Large intestine (tissue), 3 donors: ENCODE data around the gene ECPAS. TPM values are rescaled to one million over a fixed set of nuclear protein-coding genes. Genes with fewer than 3 reads are reported as not detected.
"Not testable (repeated sequence)": the region's sequence is repeated elsewhere in the genome, so short reads cannot be mapped to it uniquely, and the experiment has no call there.

Experiments used
- DNase-seq, 2 donors: peaks; one replicate each; pipeline versions ENCODE4 v3.0.0 to v3.0.0-alpha.2; 2013
- H3K27ac ChIP-seq: one replicate; pipeline ENCODE4 v1.5.1; 2013; ENCODE audit warnings: low read length
- H3K27me3 ChIP-seq: 2 replicates; pipeline ENCODE4 v1.6.1; 2013; ENCODE audit warnings: low read length; ENCODE audit not compliant: control insufficient read depth, insufficient read depth
- H3K36me3 ChIP-seq: 2 replicates; pipeline ENCODE4 v1.6.1; 2013; ENCODE audit warnings: low read length; ENCODE audit not compliant: control insufficient read depth, insufficient read depth
- H3K4me1 ChIP-seq: one replicate; pipeline ENCODE4 v1.6.1; 2013; ENCODE audit warnings: low read length; ENCODE audit not compliant: control insufficient read depth, insufficient read depth
- H3K4me3 ChIP-seq: one replicate; pipeline ENCODE4 v1.5.1; 2013; ENCODE audit warnings: low read length
- H3K9me3 ChIP-seq: one replicate; pipeline ENCODE4 v1.6.1; 2013; ENCODE audit warnings: mild to moderate bottlenecking, low read depth, low read length, moderate library complexity; ENCODE audit not compliant: control insufficient read depth
- WGBS: methylation state at CpG from one replicate; pipeline ENCODE4 v1.1.5; 2013; ENCODE audit warnings: low lambda C conversion rate; ENCODE audit not compliant: insufficient coverage; 5-methylcytosine and 5-hydroxymethylcytosine counted together
- polyA plus RNA-seq: library from polyadenylated mRNA; unstranded; fragments of 120-200 nt; gene quantifications from one replicate; pipeline ENCODE4 v1.2.1, GENCODE V29; 2013

ECPAS gene
- polyA plus RNA-seq, 1 donor = 70.6 TPM

DNA sequence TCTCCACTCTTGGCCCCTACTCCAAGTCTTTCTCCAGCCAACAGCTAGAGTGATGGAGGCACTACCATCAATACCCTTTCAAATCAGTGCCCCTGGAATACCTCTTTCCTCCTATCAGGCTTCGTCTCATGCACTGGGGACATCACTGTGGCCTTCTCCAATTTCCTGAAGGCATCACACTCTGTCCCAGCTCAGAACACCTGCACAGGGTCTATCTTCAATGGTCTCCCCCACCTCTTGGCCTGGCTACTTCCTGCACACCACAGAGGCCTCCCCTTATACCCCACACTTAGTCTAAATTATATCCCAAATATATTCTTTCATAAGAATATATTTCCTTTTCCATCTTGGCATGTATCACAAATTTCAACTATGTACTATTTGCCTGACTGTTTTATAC lies 34.5 kb downstream of the ECPAS start:
- WGBS = no CpG with 5 or more reads among the region's 1 CpG
- Histone ChIP-seq H3K27me3 (no peaks in the 10 kb centered on the region), H3K9me3 (no peaks in the 10 kb centered on the region), H3K4me3 (no peak overlapping the region), H3K36me3 (peaks cover 10% of the 10 kb centered on the region), H3K27ac (no peak overlapping the region), H3K4me1 (no peaks in the 10 kb centered on the region)
- DNase-seq = no peak

DNA sequence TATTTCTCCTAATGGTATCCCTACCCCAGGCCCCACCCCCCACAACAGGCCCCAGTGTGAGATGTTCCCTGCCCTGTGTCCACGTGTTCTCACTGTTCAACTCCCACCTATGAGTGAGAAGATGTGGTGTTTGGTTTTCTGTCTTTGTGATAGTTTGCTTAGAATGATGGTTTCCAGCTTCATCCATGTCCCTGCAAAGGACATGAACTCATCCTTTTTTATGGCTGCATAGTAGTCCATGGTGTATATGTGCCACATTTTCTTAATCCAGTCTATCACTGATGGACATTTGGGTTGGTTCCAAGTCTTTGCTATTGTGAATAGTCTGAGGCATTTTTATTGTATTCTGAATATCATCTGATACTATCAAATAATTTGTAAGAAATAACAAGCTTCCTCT lies 38.4 kb downstream of the ECPAS start:
- not testable (repeated sequence) for H3K4me3 ChIP-seq, H3K9me3 ChIP-seq, H3K27me3 ChIP-seq, DNase-seq, H3K4me1 ChIP-seq, H3K27ac ChIP-seq
- peaks cover 22% of the 10 kb centered on the region for H3K36me3 ChIP-seq
- WGBS = no CpG with 5 or more reads among the region's 1 CpG

DNA sequence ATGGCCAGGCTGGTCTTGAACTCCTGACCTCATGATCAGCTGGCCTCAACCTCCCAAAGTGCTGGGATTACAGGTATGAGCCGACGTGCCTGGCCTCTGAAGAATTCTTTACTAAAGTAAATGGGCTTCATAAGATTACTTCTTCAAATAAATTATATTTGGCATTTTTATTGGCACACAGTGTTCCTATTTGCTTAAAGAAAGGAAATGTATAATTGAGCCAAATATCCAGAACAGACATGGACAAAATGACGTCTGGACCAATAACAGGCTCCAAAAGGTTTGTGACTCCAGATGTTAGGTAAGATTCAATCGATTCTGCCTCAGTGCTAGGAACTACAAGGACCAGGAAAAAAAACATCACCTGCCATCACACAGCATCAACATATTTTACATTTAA lies 40.7 kb downstream of the ECPAS start:
- H3K27me3 ChIP-seq = no peaks in the 10 kb centered on the region
- DNase-seq = no peak
- H3K9me3 ChIP-seq = no peaks in the 10 kb centered on the region
- no peak overlapping the region for H3K4me3 ChIP-seq
- H3K36me3 ChIP-seq = peaks cover 30% of the 10 kb centered on the region
- WGBS = 95% methylated on average over 4 of the region's 4 CpGs
- no peaks in the 10 kb centered on the region for H3K4me1 ChIP-seq
- no peak overlapping the region for H3K27ac ChIP-seq

DNA sequence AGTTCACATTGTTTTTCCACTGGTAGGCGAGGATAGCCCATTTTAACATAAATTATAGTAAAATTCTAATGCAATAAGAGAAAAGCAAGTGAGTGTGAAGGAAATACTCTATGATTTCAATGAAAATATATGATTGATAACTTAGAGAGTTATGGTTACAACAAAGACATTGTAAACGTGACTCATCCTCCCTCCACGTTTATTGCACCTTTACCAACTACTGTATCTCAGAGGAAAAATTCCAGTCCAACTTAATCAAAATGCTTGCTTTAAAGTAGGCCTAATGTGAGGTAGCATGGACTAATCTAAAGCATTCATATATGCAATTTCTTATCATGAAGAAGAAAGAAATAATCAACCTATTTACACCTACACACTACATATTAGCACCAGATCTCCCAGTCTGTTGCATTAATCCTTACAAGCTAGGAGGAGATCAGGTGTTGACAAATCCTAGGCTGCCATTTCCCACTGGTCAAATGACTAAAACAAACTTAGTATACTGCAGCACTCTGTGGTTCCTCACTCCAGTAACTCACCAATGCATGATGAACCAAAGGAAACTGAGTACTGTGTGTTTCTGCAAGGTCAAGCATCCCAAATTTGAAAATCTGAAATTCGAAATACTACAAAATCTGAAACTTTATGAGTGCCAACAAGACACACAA lies 41.7 kb downstream of the ECPAS start:
- H3K36me3 ChIP-seq = peaks cover 32% of the 10 kb centered on the region
- no peak for DNase-seq
- H3K9me3 ChIP-seq = no peaks in the 10 kb centered on the region
- no peaks in the 10 kb centered on the region for H3K27me3 ChIP-seq
- WGBS = 67% methylated on average over 3 of the region's 4 CpGs
- no peaks in the 10 kb centered on the region for H3K4me1 ChIP-seq
- H3K4me3 ChIP-seq = no peak overlapping the region
- H3K27ac ChIP-seq = no peak overlapping the region

DNA sequence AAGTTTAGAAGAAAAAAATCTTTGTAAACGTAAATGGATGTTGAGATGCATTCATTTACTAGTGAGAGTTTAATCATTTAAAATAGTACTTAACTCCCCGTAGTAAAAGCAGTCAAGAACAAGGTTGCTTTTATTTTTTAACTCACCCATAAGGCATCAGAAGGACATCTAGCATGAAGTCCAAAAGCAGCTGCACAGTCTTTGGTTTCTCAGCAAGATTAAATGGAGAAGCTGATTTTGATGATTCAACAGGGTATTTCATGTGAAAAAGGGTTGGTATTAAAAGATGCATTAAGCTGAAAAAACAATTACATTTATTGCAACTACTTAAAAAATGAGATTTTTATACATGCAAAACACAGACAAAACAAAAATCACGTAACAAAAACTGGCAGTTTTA lies 44.0 kb downstream of the ECPAS start:
- no peak overlapping the region for H3K4me3 ChIP-seq
- WGBS = 95% methylated on average over 3 of the region's 3 CpGs
- H3K27ac ChIP-seq = no peak overlapping the region
- H3K9me3 ChIP-seq = no peaks in the 10 kb centered on the region
- H3K36me3 ChIP-seq = peaks cover 47% of the 10 kb centered on the region
- no peaks in the 10 kb centered on the region for H3K4me1 ChIP-seq
- DNase-seq = no peak
- H3K27me3 ChIP-seq = no peaks in the 10 kb centered on the region

DNA sequence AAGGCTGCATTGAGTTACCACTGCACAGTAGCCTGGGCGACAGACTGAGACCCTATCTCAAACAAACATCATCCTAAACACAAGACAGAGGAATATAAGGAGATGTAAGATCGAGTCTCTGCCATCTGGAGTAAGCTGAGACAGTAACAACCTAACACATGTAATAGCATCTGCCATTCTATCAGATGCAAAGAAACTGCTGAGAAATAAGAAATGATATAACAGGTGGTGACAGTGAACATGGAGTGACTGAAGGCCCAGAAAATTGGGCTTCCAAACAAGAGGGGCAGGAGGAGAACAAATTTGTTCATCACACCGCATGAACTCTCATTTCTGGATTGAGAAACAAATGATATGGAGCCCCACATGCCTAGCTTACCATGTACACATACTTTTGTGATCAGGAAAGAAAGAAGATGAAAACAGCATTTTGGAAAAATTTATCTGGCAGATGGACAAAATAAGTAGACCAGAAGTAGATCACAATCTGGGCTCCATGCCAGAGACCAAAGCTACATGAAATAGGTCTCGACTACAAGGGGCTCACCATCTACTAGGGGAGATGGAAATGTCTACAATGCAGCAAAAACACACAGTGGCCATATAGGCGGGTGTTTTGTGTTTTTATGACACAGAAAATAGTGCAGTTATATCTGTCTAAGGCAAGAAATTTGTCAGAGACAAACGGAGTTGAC lies 45.5 kb downstream of the ECPAS start:
- H3K27me3 ChIP-seq = no peaks in the 10 kb centered on the region
- H3K36me3 ChIP-seq = peaks cover 48% of the 10 kb centered on the region
- H3K4me3 ChIP-seq = no peak overlapping the region
- DNase-seq = no peak
- H3K9me3 ChIP-seq = no peaks in the 10 kb centered on the region
- WGBS = 80% methylated on average over 1 of the region's 6 CpGs
- H3K27ac ChIP-seq = no peak overlapping the region
- no peaks in the 10 kb centered on the region for H3K4me1 ChIP-seq

DNA sequence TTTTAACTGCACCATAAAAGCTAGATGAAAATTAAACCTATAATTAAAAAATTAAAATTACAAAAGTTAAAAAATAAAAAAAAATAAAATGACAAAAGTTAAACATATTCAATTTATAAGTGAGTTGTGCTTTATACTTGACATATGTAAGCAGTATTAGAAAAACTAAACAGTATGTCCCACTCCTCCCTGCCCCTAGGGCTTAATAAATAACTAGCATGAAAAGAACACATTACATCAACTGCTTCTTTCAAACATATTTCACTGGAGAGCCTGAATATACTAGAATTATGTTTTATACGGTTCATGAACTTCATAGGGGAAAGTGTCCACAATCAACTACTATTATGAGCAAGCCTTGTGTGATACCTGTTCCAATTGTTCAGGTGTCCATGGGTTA lies 47.6 kb downstream of the ECPAS start:
- peaks cover 49% of the 10 kb centered on the region for H3K36me3 ChIP-seq
- no peaks in the 10 kb centered on the region for H3K9me3 ChIP-seq
- H3K4me3 ChIP-seq = no peak overlapping the region
- no peak overlapping the region for H3K27ac ChIP-seq
- no peaks in the 10 kb centered on the region for H3K27me3 ChIP-seq
- no peak for DNase-seq
- no CpG with 5 or more reads among the region's 1 CpG for WGBS
- no peaks in the 10 kb centered on the region for H3K4me1 ChIP-seq

DNA sequence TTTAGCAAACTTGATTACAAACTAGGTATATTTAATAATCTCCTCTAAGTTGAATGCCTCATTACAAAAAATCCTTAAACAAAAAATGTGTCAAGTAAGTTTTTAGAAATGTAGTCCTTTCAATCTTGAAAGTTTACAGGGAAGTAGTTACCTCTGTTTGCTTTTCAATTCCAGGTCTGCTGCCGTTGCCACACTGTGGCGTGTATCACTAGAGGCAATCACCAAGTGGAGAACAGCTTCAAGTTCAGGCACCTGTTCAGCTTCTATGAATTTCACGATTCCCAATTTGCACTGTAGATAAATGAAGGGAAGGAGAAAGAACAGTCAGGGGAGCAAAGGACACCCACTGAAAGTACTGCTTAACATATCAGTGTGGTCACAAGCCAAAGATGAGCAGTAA lies 51.1 kb downstream of the ECPAS start:
- no peaks in the 10 kb centered on the region for H3K4me1 ChIP-seq
- H3K36me3 ChIP-seq = peaks cover 46% of the 10 kb centered on the region
- no peaks in the 10 kb centered on the region for H3K9me3 ChIP-seq
- WGBS = 69% methylated on average over 2 of the region's 3 CpGs
- no peak overlapping the region for H3K4me3 ChIP-seq
- H3K27ac ChIP-seq = no peak overlapping the region
- DNase-seq = no peak
- H3K27me3 ChIP-seq = no peaks in the 10 kb centered on the region

DNA sequence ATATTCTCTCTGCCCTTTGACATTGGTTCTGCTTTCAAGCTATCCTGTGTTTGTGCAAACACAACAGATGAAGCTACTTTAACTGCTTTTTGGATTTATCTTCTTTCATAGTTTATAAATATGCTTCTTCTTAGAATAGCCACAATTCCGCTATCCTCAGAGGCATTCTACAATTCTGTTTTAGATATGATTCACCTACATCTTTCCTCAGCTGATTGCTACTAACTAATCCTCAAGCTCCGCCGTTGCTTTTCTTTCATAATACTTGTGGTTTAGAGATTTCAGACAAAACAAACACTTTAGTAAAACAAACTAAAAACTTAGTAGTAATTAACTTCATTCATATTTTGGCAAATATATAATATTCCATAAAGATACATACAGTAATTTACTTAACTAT lies 52.5 kb downstream of the ECPAS start:
- Histone ChIP-seq H3K4me1 (no peaks in the 10 kb centered on the region), H3K36me3 (peaks cover 48% of the 10 kb centered on the region), H3K4me3 (no peak overlapping the region), H3K27me3 (no peaks in the 10 kb centered on the region), H3K9me3 (no peaks in the 10 kb centered on the region), H3K27ac (no peak overlapping the region)
- no peak for DNase-seq
- WGBS = no CpG with 5 or more reads among the region's 3 CpGs

DNA sequence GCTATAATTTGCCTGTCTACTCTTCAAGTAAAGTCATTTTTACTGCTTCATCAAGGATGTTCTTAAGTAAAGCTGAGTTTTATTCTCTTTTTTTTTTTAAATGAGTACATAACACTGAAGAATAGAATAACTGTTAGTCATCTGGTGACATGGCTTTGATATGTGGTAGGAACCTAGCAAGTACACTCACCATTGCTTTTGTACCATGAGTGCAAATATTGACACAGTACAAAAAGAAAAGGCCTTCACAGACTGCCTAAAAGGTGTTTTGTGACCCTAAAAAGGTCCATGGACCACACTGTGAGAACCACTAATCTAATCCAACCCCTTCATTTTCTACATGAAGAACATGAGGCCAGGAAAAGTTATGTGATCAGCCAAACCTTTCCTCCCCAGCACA lies 55.0 kb downstream of the ECPAS start:
- no peaks in the 10 kb centered on the region for H3K9me3 ChIP-seq
- no peak overlapping the region for H3K27ac ChIP-seq
- H3K4me1 ChIP-seq = no peaks in the 10 kb centered on the region
- no peaks in the 10 kb centered on the region for H3K27me3 ChIP-seq
- peaks cover 47% of the 10 kb centered on the region for H3K36me3 ChIP-seq
- H3K4me3 ChIP-seq = no peak overlapping the region
- DNase-seq = no peak

DNA sequence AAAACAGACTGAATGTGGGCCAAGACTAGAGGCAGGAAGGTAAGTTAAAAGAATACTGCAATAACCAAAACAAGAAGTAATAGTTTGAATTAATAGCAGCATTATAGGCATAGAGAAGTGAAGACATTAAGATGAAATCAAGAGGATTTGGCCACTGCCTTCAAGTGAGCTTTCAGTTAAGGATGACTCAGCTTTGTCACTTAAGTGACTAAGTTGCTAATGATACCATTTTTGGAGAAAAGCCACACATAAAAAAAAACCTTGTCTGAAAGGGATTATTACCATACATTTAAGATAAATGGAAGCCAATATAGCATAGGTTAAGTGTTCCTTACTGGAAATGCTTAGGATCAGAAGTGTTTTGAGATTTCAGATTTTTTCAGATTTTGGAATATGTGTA lies 57.0 kb downstream of the ECPAS start:
- Histone ChIP-seq H3K27me3 (no peaks in the 10 kb centered on the region), H3K36me3 (peaks cover 50% of the 10 kb centered on the region), H3K4me3 (no peak overlapping the region), H3K27ac (no peak overlapping the region), H3K9me3 (no peaks in the 10 kb centered on the region), H3K4me1 (no peaks in the 10 kb centered on the region)
- DNase-seq = no peak
